ENCODE data around the gene ILKAP. TPM values are rescaled to one million over a fixed set of nuclear protein-coding genes. Genes with fewer than 3 reads are reported as not detected.

ILKAP gene
- total and polyA plus RNA-seq, 2 experiments from 2014 or later: 25.9 to 37.5 TPM

- no peaks in the 10 kb centered on the region for H3K36me3 ChIP-seq (replicated peaks; ENCODE audit: insufficient read depth, low read depth)
- H3K4me2 ChIP-seq: peak overlapping the region; percentile 98
- H3K4me1 ChIP-seq (ENCODE audit: insufficient read depth): peaks cover 8% of the 10 kb centered on the region
- no peaks in the 10 kb centered on the region for H3K27me3 ChIP-seq
- peak overlapping the region; percentile 40 for H2AFZ ChIP-seq
- no peak for TF ChIP-seq EZH2phosphoT487 (IDR thresholded peaks at IDR 0.05; ENCODE audit: low read depth, severe bottlenecking, unreplicated experiment)
- TF ChIP-seq, protein P1, sequence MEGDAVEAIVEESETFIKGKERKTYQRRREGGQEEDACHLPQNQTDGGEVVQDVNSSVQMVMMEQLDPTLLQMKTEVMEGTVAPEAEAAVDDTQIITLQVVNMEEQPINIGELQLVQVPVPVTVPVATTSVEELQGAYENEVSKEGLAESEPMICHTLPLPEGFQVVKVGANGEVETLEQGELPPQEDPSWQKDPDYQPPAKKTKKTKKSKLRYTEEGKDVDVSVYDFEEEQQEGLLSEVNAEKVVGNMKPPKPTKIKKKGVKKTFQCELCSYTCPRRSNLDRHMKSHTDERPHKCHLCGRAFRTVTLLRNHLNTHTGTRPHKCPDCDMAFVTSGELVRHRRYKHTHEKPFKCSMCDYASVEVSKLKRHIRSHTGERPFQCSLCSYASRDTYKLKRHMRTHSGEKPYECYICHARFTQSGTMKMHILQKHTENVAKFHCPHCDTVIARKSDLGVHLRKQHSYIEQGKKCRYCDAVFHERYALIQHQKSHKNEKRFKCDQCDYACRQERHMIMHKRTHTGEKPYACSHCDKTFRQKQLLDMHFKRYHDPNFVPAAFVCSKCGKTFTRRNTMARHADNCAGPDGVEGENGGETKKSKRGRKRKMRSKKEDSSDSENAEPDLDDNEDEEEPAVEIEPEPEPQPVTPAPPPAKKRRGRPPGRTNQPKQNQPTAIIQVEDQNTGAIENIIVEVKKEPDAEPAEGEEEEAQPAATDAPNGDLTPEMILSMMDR (IDR thresholded peaks at IDR 0.05; ENCODE audit: poor library complexity): no peak
- no peak for TF ChIP-seq EZH2 (IDR thresholded peaks at IDR 0.05; ENCODE audit: borderline replicate concordance)
- peaks cover 55% of the 10 kb centered on the region for H3K79me2 ChIP-seq
- H4K20me1 ChIP-seq (ENCODE audit: insufficient read depth, poor library complexity, severe bottlenecking): peaks cover 54% of the 10 kb centered on the region
- H3K9me3 ChIP-seq (ENCODE audit: low read depth): no peaks in the 10 kb centered on the region
- H3K27ac ChIP-seq: peak overlapping the region; percentile 96
- H3K9me2 ChIP-seq (replicated peaks; ENCODE audit: insufficient read depth): no peaks in the 10 kb centered on the region
- DNase-seq (ENCODE audit: low spot score): peak; percentile 17
- peak overlapping the region; percentile 93 for H3K4me3 ChIP-seq
- 9% methylated on average over 27 of the region's 27 CpGs for WGBS (ENCODE audit: low lambda C conversion rate, missing lambda C conversion rate)
Measured at GRCh38 chr2:238202326-238203093, 985 bp downstream of the ILKAP start.

DNA sequence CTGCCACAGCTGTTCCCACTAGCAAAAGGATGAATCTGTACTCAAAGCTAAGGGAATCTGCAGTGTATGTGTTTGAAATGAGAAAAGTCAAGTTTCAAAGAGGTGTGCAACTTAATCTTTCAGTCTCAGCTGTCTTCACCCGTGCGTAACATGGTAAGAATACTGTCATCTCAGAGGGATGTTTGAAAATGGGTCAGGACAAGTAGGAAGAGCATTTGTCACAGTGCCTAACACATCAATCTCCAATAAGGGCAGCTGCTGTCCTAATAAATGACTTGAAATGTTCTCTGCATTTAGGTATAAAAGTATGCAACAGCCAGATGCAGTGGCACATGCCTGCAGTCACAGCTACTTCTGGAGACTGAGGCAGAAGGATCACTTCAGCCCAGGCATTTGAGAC lies 13.1 kb downstream of the ILKAP start:
- Histone ChIP-seq H3K9me3 (ENCODE audit: low read depth) (no peaks in the 10 kb centered on the region), H3K4me2 (no peak overlapping the region), H3K9me2 (replicated peaks; ENCODE audit: insufficient read depth) (no peaks in the 10 kb centered on the region), H2AFZ (no peak overlapping the region), H3K36me3 (replicated peaks; ENCODE audit: insufficient read depth, low read depth) (no peaks in the 10 kb centered on the region), H3K4me3 (no peak overlapping the region), H4K20me1 (ENCODE audit: insufficient read depth, poor library complexity, severe bottlenecking) (peaks cover 5% of the 10 kb centered on the region), H3K27me3 (no peaks in the 10 kb centered on the region), H3K79me2 (peaks cover 18% of the 10 kb centered on the region), H3K4me1 (ENCODE audit: insufficient read depth) (no peaks in the 10 kb centered on the region), H3K27ac (no peak overlapping the region)
- WGBS (ENCODE audit: low lambda C conversion rate, missing lambda C conversion rate): 84% methylated on average over 2 of the region's 2 CpGs
- no peak for TF ChIP-seq EZH2 (IDR thresholded peaks at IDR 0.05; ENCODE audit: borderline replicate concordance)
- DNase-seq (ENCODE audit: low spot score): no peak

- H4K20me1 ChIP-seq (ENCODE audit: insufficient read depth, poor library complexity, severe bottlenecking): no peaks in the 10 kb centered on the region
- H3K4me1 ChIP-seq (ENCODE audit: insufficient read depth): no peaks in the 10 kb centered on the region
- H3K36me3 ChIP-seq (replicated peaks; ENCODE audit: insufficient read depth, low read depth): no peaks in the 10 kb centered on the region
- no peak overlapping the region for H3K4me3 ChIP-seq
- H3K4me2 ChIP-seq: no peak overlapping the region
- H3K9me2 ChIP-seq (replicated peaks; ENCODE audit: insufficient read depth): no peaks in the 10 kb centered on the region
- H3K27ac ChIP-seq: no peak overlapping the region
- no peaks in the 10 kb centered on the region for H3K27me3 ChIP-seq
- 97% methylated on average over 17 of the region's 17 CpGs for WGBS (ENCODE audit: low lambda C conversion rate, missing lambda C conversion rate)
- DNase-seq (ENCODE audit: low spot score): no peak
- no peak for TF ChIP-seq EZH2 (IDR thresholded peaks at IDR 0.05; ENCODE audit: borderline replicate concordance)
- TF ChIP-seq, protein P1 (IDR thresholded peaks at IDR 0.05; ENCODE audit: poor library complexity): no peak
- TF ChIP-seq EZH2phosphoT487 (IDR thresholded peaks at IDR 0.05; ENCODE audit: low read depth, severe bottlenecking, unreplicated experiment): no peak
- no peaks in the 10 kb centered on the region for H3K9me3 ChIP-seq (ENCODE audit: low read depth)
- no peaks in the 10 kb centered on the region for H3K79me2 ChIP-seq
- no peak overlapping the region for H2AFZ ChIP-seq
Measured at GRCh38 chr2:238187618-238188548, 15.6 kb downstream of the ILKAP start.

- no peak overlapping the region for H3K27ac ChIP-seq
- H3K4me2 ChIP-seq: no peak overlapping the region
- H2AFZ ChIP-seq: no peak overlapping the region
- TF ChIP-seq EZH2phosphoT487 (IDR thresholded peaks at IDR 0.05; ENCODE audit: low read depth, severe bottlenecking, unreplicated experiment) (no peak), EZH2 (IDR thresholded peaks at IDR 0.05; ENCODE audit: borderline replicate concordance) (no peak)
- TF ChIP-seq, protein P1 (IDR thresholded peaks at IDR 0.05; ENCODE audit: poor library complexity): no peak
- H3K36me3 ChIP-seq (replicated peaks; ENCODE audit: insufficient read depth, low read depth): no peaks in the 10 kb centered on the region
- H3K27me3 ChIP-seq: no peaks in the 10 kb centered on the region
- H3K4me1 ChIP-seq (ENCODE audit: insufficient read depth): no peaks in the 10 kb centered on the region
- H3K9me3 ChIP-seq (ENCODE audit: low read depth): no peaks in the 10 kb centered on the region
- no peaks in the 10 kb centered on the region for H3K9me2 ChIP-seq (replicated peaks; ENCODE audit: insufficient read depth)
- H3K79me2 ChIP-seq: no peaks in the 10 kb centered on the region
- no peak for DNase-seq (ENCODE audit: low spot score)
- H4K20me1 ChIP-seq (ENCODE audit: insufficient read depth, poor library complexity, severe bottlenecking): no peaks in the 10 kb centered on the region
- H3K4me3 ChIP-seq: no peak overlapping the region
- 88% methylated on average over 4 of the region's 4 CpGs for WGBS (ENCODE audit: low lambda C conversion rate, missing lambda C conversion rate)
Measured at GRCh38 chr2:238183821-238184220, 19.7 kb downstream of the ILKAP start.
